CD4-positive, alpha-beta T cell treated with Interleukin-4 for 1 hour (primary cell): ENCODE measurements around the gene AOC2.
A peak's percentile ranks its signal among the peaks of the same experiment; 100 is the strongest.

Experiments
- DNase-seq, 2 donors: peaks; one replicate each; pipeline ENCODE4 v3.0.0-alpha.2; 2020 to 2022

AOC2 gene, protein sequence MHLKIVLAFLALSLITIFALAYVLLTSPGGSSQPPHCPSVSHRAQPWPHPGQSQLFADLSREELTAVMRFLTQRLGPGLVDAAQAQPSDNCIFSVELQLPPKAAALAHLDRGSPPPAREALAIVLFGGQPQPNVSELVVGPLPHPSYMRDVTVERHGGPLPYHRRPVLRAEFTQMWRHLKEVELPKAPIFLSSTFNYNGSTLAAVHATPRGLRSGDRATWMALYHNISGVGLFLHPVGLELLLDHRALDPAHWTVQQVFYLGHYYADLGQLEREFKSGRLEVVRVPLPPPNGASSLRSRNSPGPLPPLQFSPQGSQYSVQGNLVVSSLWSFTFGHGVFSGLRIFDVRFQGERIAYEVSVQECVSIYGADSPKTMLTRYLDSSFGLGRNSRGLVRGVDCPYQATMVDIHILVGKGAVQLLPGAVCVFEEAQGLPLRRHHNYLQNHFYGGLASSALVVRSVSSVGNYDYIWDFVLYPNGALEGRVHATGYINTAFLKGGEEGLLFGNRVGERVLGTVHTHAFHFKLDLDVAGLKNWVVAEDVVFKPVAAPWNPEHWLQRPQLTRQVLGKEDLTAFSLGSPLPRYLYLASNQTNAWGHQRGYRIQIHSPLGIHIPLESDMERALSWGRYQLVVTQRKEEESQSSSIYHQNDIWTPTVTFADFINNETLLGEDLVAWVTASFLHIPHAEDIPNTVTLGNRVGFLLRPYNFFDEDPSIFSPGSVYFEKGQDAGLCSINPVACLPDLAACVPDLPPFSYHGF

GRCh38 chr17:42844271-42844670 is at the start of gene AOC2:
Gene AOC2, plus strand, starts transcription at chr17:42844580. Its CDS starts 47 bp downstream, at chr17:42844627.
- no peak for DNase-seq

GRCh38 chr17:42795061-42795460 is 49.3 kb upstream of the AOC2 start:
- DNase-seq, result no peak

GRCh38 chr17:42795465-42795864 is 48.9 kb upstream of the AOC2 start:
- no peak for DNase-seq

GRCh38 chr17:42796066-42796758 is 48.2 kb upstream of the AOC2 start:
- DNase-seq, result no peak

- DNase-seq, result no peak
Observed at GRCh38 chr17:42797067-42798007, 47.0 kb upstream of the AOC2 start.

GRCh38 chr17:42798011-42798382 is 46.4 kb upstream of the AOC2 start:
- DNase-seq, result no peak

DNA sequence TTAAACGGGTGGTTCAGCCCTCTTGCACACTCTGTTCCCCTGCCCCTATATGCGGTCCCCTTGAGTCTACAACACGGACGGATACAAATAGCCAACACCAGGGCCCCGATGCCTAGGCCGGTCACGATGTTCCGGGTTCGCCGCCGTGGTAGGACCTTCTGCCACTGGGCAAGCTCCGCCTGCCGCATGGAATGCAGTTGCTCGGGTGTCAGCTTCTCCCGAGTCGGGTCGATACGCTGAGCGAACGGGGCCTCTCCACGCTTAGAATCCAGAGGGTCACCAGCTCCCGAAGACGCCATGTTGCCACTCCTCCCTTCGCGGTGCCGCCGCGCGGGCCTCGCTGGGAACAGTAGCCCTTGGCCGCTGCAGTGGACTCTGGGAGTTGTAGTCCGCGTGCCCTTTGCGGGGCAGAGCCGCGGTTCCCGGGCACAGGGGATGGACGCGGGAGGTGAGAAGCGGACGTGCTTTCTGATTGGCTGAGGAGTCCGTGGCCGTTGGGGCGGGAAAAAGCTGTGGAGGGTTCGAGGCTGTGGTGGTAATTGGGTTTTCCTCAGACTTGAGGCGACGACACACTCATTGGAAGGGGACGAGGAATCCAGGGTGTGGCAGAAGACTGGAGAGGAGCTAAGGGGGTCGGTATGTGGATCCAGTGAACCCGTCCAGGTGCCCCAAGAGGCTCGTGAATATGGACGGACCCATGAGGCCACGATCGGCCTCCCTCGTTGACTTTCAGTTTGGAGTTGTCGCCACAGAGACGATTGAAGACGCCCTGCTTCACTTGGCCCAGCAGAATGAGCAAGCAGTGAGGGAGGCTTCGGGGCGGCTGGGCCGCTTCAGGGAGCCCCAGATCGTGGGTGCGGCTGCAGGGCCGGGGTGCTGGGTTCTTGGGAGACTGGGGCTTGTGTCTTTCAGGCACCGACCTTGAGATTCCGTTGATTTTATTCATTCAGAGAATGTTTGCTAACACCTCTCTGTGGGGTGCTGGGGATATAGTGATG is 45.7 kb upstream of the AOC2 start, which contains the start of the genes CNTD1 and COA3:
TSS of gene CNTD1 (plus strand) at position 479 of the 998 bp plus-strand sequence. CDS start at position 686, 207 bp downstream.
TSS of gene COA3 (minus strand) at position 322 of the 998 bp plus-strand sequence. CDS start at position 299, 23 bp downstream.
- peak; percentile 75 to 76 for DNase-seq

DNA sequence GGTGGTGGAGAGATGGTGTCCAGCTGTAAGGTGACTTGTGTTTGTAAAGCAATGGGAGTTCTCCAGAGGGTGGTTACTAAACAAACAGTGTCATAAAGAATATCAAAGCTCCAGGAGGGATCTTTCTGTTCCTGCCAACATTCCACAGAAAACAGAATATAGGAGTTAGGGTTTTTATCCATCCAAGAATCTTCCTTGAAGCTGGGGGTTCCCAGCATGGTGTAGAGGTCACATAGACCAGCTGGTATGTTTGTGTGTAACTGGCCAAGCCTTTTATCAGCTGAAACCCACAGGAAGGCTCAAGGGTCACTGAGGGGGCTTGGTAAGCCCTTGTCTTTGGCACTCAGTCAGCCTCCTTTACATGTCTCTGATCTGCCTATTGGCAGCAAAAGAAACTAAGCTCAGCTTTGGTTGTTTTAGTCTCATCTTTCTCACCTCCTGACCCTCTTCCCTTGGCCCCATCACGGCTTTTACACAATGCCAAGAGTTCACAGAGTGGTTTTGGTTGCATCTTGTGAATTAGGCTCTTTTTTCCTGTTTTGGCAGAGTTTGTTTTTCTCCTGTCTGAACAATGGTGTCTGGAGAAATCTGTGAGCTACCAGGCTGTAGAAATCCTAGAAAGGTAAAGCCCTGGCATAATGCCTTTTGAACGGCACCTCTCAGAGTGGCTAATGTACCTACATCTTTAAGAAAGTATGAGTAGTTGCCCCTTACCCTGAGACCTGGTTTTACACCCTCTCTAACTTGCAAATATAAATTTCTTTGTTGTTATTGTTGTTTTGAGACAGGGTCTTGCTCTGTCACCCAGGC is 41.1 kb upstream of the AOC2 start:
- DNase-seq, result no peak

GRCh38 chr17:42804918-42805367 is 39.4 kb upstream of the AOC2 start:
- no peak for DNase-seq

GRCh38 chr17:42806249-42806648 is 38.1 kb upstream of the AOC2 start:
- DNase-seq, result no peak

- no peak for DNase-seq
Observed at GRCh38 chr17:42809250-42809649, 35.1 kb upstream of the AOC2 start.

GRCh38 chr17:42814633-42815399 is 29.6 kb upstream of the AOC2 start:
- no peak for DNase-seq

DNA sequence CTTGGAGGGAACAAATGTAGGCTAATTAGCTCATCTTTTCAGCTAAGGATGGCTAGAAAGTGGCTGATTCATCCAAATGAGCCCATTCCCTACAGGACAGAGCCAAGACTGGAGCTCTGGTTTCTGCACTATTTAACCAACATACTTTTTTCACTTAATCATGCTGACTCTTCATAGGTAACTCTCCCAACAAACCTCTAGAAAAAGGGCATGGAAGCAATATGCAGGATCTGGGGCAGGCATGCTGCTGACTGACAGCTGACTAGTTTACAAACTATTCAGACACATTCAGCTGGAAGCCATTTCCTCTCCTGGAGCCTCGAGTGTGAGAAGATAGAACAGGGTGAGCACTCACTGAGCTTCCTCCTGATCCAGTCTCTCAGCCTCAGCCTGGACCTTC is 26.5 kb upstream of the AOC2 start:
- no peak for DNase-seq

DNA sequence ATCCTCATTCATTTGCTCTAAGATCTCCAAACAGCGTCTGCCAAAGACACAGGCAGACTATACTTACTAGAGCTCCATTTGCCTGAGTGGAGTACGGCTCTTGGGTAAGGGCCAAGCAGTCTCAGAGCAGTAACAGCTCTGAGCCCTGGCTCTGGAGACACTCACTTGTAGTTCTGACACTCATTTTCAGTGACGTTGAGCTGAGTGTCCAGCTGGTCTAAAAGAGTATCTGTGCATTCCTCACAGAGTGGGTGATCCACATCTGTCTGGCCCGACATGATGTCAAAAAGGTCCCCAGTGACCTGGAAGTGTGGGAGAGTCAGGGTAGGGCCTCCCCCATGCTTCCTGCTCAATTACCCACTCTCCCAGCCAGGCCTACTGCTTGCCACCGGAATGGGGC is 26.0 kb upstream of the AOC2 start:
- DNase-seq, result no peak

DNA sequence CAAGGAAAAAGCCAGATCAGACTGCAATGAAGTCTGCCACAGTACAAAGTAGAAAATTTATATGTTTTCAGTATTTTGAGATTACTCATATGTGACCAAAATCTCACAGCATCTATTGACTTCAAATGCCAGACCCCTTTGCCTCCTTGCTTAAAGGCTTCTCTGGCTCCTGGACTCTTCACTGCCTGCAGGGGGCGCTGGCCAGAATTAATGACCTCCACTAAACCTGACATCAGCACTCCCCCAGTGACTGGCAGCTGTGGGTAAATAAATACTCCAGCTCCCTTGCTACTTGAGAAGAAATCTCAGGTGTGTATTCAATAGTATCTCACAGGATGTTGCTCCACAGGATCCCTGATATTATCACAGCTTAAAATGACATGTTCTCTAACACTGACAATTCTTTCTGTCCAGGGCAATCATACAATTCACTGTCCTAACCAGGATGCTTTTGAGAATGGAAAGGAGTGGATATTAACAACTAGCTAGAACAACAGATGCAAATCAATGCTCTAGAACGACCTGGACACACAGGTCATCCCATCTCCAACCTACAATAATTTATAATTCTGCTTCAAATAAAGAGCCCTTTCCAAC is 24.3 kb upstream of the AOC2 start:
- DNase-seq, result peak; percentile 71 to 72

DNA sequence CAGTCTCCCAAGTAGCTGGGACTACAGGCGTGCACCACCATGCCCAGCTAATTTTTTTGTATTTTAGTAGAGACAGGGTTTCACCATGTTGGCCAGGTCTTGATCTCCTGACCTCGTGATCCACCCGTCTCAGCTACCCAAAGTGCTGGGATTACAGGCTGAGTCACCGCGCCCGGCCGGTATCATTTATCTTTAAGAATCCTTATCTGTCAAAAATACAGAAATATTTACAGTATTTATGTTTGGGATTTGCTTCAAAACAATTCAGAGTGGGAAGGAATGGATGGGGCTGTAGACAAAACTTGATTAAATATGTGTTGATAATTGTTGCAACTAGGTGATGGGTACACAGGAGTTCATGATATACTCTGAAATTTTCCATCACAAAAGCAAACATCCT is 23.2 kb upstream of the AOC2 start:
- no peak for DNase-seq

- DNase-seq, result no peak
Observed at GRCh38 chr17:42827472-42827871, 16.9 kb upstream of the AOC2 start.

DNA sequence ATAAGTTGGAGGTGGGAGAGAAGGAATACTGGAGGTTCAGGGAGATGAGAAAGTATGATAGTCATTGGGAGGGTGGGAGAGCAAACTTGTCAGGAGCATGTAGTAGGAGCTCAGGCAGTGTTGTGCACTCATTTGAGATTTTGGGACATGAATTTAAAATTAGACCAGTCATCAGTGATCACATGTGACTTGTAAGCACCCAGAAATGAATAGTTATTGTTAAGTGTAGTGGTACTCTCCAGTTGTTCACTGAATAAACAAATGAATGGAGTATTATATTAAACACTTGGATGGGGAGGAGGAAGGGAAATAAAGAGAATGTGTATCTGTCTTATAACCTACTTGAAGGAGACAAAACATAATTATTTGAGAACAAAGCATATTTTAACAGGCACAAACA is 13.4 kb upstream of the AOC2 start:
- no peak for DNase-seq
